GM18858 (cell line): ENCODE measurements around the gene CLDN15.
"Not testable (repeated sequence)": the region's sequence is repeated elsewhere in the genome, so short reads cannot be mapped to it uniquely, and the experiment has no call there.

Experiments used
- ATAC-seq: cut with Tn5 transposase; IDR thresholded peaks from one replicate; pipeline ENCODE4 v1.9.1; 2021; ENCODE audit not compliant: unreplicated experiment

Gene CLDN15

GRCh38 chr7:101200504-101200861, 37.1 kb downstream of the CLDN15 start:
- ATAC-seq: no peak

- not testable (repeated sequence) for ATAC-seq
Observed at GRCh38 chr7:101199522-101199921, 38.1 kb downstream of the CLDN15 start.

- ATAC-seq: no peak
Observed at GRCh38 chr7:101198476-101198875, 39.1 kb downstream of the CLDN15 start.

- no peak for ATAC-seq
Observed at GRCh38 chr7:101197991-101198390, 39.6 kb downstream of the CLDN15 start.

- ATAC-seq: no peak
Observed at GRCh38 chr7:101195884-101196283, 41.7 kb downstream of the CLDN15 start.

GRCh38 chr7:101189109-101189508, 48.5 kb downstream of the CLDN15 start:
- ATAC-seq: no peak

- ATAC-seq: no peak
Observed at GRCh38 chr7:101186844-101187428, 50.7 kb downstream of the CLDN15 start.

GRCh38 chr7:101186194-101186593, 51.4 kb downstream of the CLDN15 start:
- no peak for ATAC-seq

- no peak for ATAC-seq
Observed at GRCh38 chr7:101185258-101185839, 52.3 kb downstream of the CLDN15 start.
